IMR-90 (cell line): ENCODE results near the gene PHC3. TPM values are rescaled to one million over a fixed set of nuclear protein-coding genes. Genes with fewer than 3 reads are reported as not detected.

Experiments used
- ATAC-seq: fragments of 200-7000 bp; cut with Tn5 transposase; 2 replicates; pipeline ENCODE4 v1.9.1; 2020; ENCODE audit warnings: low read depth, mild to moderate bottlenecking, moderate library complexity
- BruUV-seq: library from RNA; stranded (reverse); fragments of 400-500 nt; replicated peaks from 2 replicates; lab custom pipeline; 2021; lab: Mats Ljungman, UMichigan
- CTCF ChIA-PET: fragments of 300-600 bp; formaldehyde crosslinking; extraction: SDS; loops from one replicate; lab custom pipeline; 2021; ENCODE audit warnings: antibody characterized with exemption; lab: Yijun Ruan, JAX
- POLR2A ChIA-PET: fragments of 300-600 bp; sonication (Branson Sonifier 250); formaldehyde crosslinking; loops from one replicate; lab custom pipeline; 2022; ENCODE audit warnings: antibody characterized with exemption; ENCODE audit not compliant: unreplicated experiment; lab: Charles Lee
- DNase-seq: peaks from one replicate; pipeline ENCODE4 v3.0.0; 2013
- H2AFZ ChIP-seq: replicated peaks from 2 replicates; pipeline ENCODE3; 2013; ENCODE audit warnings: low read length, mild to moderate bottlenecking; ENCODE audit not compliant: poor library complexity
- H2AK5ac ChIP-seq: 2 replicates; pipeline ENCODE4 v1.6.1; 2013; ENCODE audit warnings: low read depth, low read length, inconsistent platforms
- H2AK9ac ChIP-seq: replicated peaks from 2 replicates; pipeline ENCODE3; 2013; ENCODE audit warnings: mild to moderate bottlenecking, low read depth, low read length, moderate library complexity; ENCODE audit not compliant: poor library complexity
- H2BK120ac ChIP-seq: 2 replicates; pipeline ENCODE4 v1.6.1; 2013; ENCODE audit warnings: low read depth, low read length, inconsistent platforms
- H2BK15ac ChIP-seq: 3 replicates; pipeline ENCODE4 v1.6.1; 2013; ENCODE audit warnings: low read depth, low read length, inconsistent platforms
- H2BK20ac ChIP-seq: 2 replicates; pipeline ENCODE4 v1.6.1; 2013; ENCODE audit warnings: low read depth, mild to moderate bottlenecking, inconsistent platforms, low read length, moderate library complexity
- H2BK5ac ChIP-seq: 2 replicates; pipeline ENCODE4 v1.6.1; 2013; ENCODE audit warnings: mild to moderate bottlenecking, low read depth, low read length, inconsistent platforms; ENCODE audit not compliant: poor library complexity, severe bottlenecking
- H3K14ac ChIP-seq: replicated peaks from 2 replicates; pipeline ENCODE4 v1.6.1; 2013; ENCODE audit warnings: low read depth, low read length, inconsistent platforms
- H3K18ac ChIP-seq: 2 replicates; pipeline ENCODE4 v1.6.1; 2013; ENCODE audit warnings: low read depth, low read length, control low read depth
- H3K23ac ChIP-seq: 2 replicates; pipeline ENCODE4 v1.6.1; 2013; ENCODE audit warnings: low read depth, low read length, inconsistent platforms
- H3K27ac ChIP-seq: 2 replicates; pipeline ENCODE4 v1.5.1; 2013; ENCODE audit warnings: mild to moderate bottlenecking, control low read depth, low read length; ENCODE audit not compliant: insufficient read depth
- H3K27me3 ChIP-seq: 2 replicates; pipeline ENCODE4 v1.6.1; 2013; ENCODE audit warnings: low read length; ENCODE audit not compliant: control insufficient read depth, insufficient read depth
- H3K36me3 ChIP-seq: 2 replicates; pipeline ENCODE4 v1.6.1; 2013; ENCODE audit warnings: low read length, mixed read lengths; ENCODE audit not compliant: control insufficient read depth, insufficient read depth
- H3K4ac ChIP-seq: 2 replicates; pipeline ENCODE4 v1.6.1; 2013; ENCODE audit warnings: low read depth, low read length, inconsistent platforms
- H3K4me1 ChIP-seq: 2 replicates; pipeline ENCODE4 v1.6.1; 2013; ENCODE audit warnings: low read length, mixed read lengths; ENCODE audit not compliant: control insufficient read depth, insufficient read depth
- H3K4me2 ChIP-seq: 2 replicates; pipeline ENCODE4 v1.6.1; 2013; ENCODE audit warnings: low read depth, mild to moderate bottlenecking, control low read depth, low read length, moderate library complexity
- H3K4me3 ChIP-seq: 2 replicates; pipeline ENCODE4 v1.5.1; 2013; ENCODE audit warnings: low read depth, mild to moderate bottlenecking, control low read depth, low read length, moderate library complexity; ENCODE audit not compliant: insufficient read depth
- H3K56ac ChIP-seq: 2 replicates; pipeline ENCODE4 v1.6.1; 2013; ENCODE audit warnings: low read length, inconsistent platforms; ENCODE audit not compliant: insufficient read depth; ENCODE audit errors: extremely low read depth
- H3K79me1 ChIP-seq, 2 experiments: 2 replicates each; pipeline ENCODE4 v1.6.1; 2013; ENCODE audit warnings: low read length in 2 of 2, inconsistent platforms in 1 of 2, low read depth in 1 of 2
- H3K9ac ChIP-seq: 2 replicates; pipeline ENCODE4 v1.6.1; 2013; ENCODE audit warnings: low read depth, low read length, control low read depth
- H3K9me1 ChIP-seq: 2 replicates; pipeline ENCODE4 v1.6.1; 2013; ENCODE audit warnings: low read length, inconsistent platforms; ENCODE audit not compliant: insufficient read depth
- H3K9me3 ChIP-seq: 2 replicates; pipeline ENCODE4 v1.6.1; 2013; ENCODE audit warnings: low read length; ENCODE audit not compliant: control insufficient read depth, insufficient read depth
- H4K20me1 ChIP-seq: 2 replicates; pipeline ENCODE4 v1.6.1; 2013; ENCODE audit warnings: low read length, inconsistent platforms; ENCODE audit not compliant: insufficient read depth
- H4K5ac ChIP-seq: 2 replicates; pipeline ENCODE4 v1.6.1; 2013; ENCODE audit warnings: mild to moderate bottlenecking, low read depth, low read length, control low read depth
- H4K8ac ChIP-seq, 2 experiments: 2 replicates each; pipeline ENCODE4 v1.6.1; 2013; ENCODE audit warnings: low read depth in 2 of 2, low read length in 2 of 2, control low read depth in 1 of 2, inconsistent platforms in 1 of 2
- H4K91ac ChIP-seq: 2 replicates; pipeline ENCODE4 v1.6.1; 2013; ENCODE audit warnings: low read depth, low read length, inconsistent platforms; ENCODE audit not compliant: insufficient read depth
- BHLHE40 ChIP-seq: fragments of 150-350 bp; IDR thresholded peaks from 2 replicates; pipeline ENCODE4 v1.6.1; 2016; ENCODE audit warnings: mild to moderate bottlenecking, low read depth, low read length
- CEBPB ChIP-seq: IDR thresholded peaks from 2 replicates; pipeline ENCODE4 v1.6.1; 2012; ENCODE audit warnings: low read depth, low read length, improper control_type of control experiment
- CHD1 ChIP-seq: IDR thresholded peaks from 2 replicates; pipeline ENCODE4 v1.6.1; 2012; ENCODE audit warnings: low read depth, low read length, improper control_type of control experiment
- FOS ChIP-seq: fragments of 150-350 bp; IDR thresholded peaks from 2 replicates; pipeline ENCODE4 v1.6.1; 2016; ENCODE audit warnings: low read depth, low read length
- MAFK ChIP-seq: IDR thresholded peaks from 2 replicates; pipeline ENCODE4 v1.6.1; 2012; ENCODE audit warnings: low read depth, low read length, improper control_type of control experiment
- MAZ ChIP-seq: IDR thresholded peaks from 2 replicates; pipeline ENCODE4 v1.6.1; 2012; ENCODE audit warnings: low read depth, mild to moderate bottlenecking, low read length, improper control_type of control experiment, moderate library complexity, borderline replicate concordance
- MXI1 ChIP-seq: IDR thresholded peaks from 2 replicates; pipeline ENCODE4 v1.6.1; 2012; ENCODE audit warnings: low read depth, mild to moderate bottlenecking, low read length, moderate library complexity, borderline replicate concordance
- NFE2L2 ChIP-seq: fragments of 150-350 bp; IDR thresholded peaks from 2 replicates; pipeline ENCODE4 v1.6.1; 2016; ENCODE audit warnings: low read depth, mild to moderate bottlenecking, low read length
- POLR2A ChIP-seq: IDR thresholded peaks from 2 replicates; pipeline ENCODE4 v1.6.1; 2012; ENCODE audit warnings: mild to moderate bottlenecking, low read depth, low read length
- RAD21 ChIP-seq: IDR thresholded peaks from 2 replicates; pipeline ENCODE4 v1.6.1; 2012; ENCODE audit warnings: low read length, improper control_type of control experiment
- RCOR1 ChIP-seq: IDR thresholded peaks from 2 replicates; pipeline ENCODE4 v1.6.1; 2012; ENCODE audit warnings: mild to moderate bottlenecking, low read length, improper control_type of control experiment; ENCODE audit not compliant: insufficient replicate concordance
- RFX5 ChIP-seq: IDR thresholded peaks from 2 replicates; pipeline ENCODE4 v1.8.0; 2012; ENCODE audit warnings: low read depth, mild to moderate bottlenecking, low read length, moderate library complexity
- SMC3 ChIP-seq: fragments of 150-350 bp; IDR thresholded peaks from 2 replicates; pipeline ENCODE4 v1.6.1; 2016; ENCODE audit warnings: low read depth, mild to moderate bottlenecking, antibody characterized with exemption, low read length, moderate library complexity
- WGBS, 2 experiments: methylation state at CpG; one replicate each; pipeline versions ENCODE4 v1.1.5 to v1.1.7; 2013; ENCODE audit warnings: missing lambda C conversion rate in 2 of 2; ENCODE audit not compliant: insufficient read length in 1 of 2; ENCODE audit errors: extremely low coverage in 2 of 2; 5-methylcytosine and 5-hydroxymethylcytosine counted together
- dilution Hi-C: fragments of 300-500 bp; cut with HindIII; formaldehyde crosslinking; loops from one replicate; pipeline ENCODE4 v1.14.3; 2018; ENCODE audit warnings: low sequenced_read_pairs; ENCODE audit not compliant: unreplicated experiment
- in situ Hi-C: fragments of 300-500 bp; cut with MboI; formaldehyde crosslinking; loops from 3 replicates; pipeline ENCODE4 v1.14.3; 2019; ENCODE audit warnings: low sequenced_read_pairs, inconsistent platforms, mixed read lengths
- intact Hi-C: fragments of 100-400 bp; cut with micrococcal nuclease; formaldehyde crosslinking; loops from 2 replicates; pipeline ENCODE4 v1.10.0; 2022
- polyA plus RNA-seq, 3 experiments: library from polyadenylated mRNA; depleted of rRNA; stranded (reverse); fragments of >200 nt; gene quantifications; 2 replicates each; pipeline ENCODE4 v1.2.3, GENCODE V29; 2012; ENCODE audit warnings: low replicate concordance in 1 of 3
- total RNA-seq: library from RNA; depleted of rRNA; stranded (reverse); fragments of >200 nt; gene quantifications from 2 replicates; pipeline ENCODE4 v1.2.3, GENCODE V29; 2012
- TF ChIP-seq, protein P1 (sequence below): conservative IDR thresholded peaks from 2 replicates; pipeline ENCODE4 v1.5.1; 2012; ENCODE audit warnings: mild to moderate bottlenecking, low read depth, low read length, improper control_type of control experiment
- TF ChIP-seq, protein P2 (sequence below): fragments of 150-350 bp; IDR thresholded peaks from 2 replicates; pipeline ENCODE4 v1.6.1; 2016; ENCODE audit warnings: low read depth, mild to moderate bottlenecking, low read length, moderate library complexity, borderline replicate concordance
- TF ChIP-seq, protein P3 (sequence below): fragments of 150-350 bp; IDR thresholded peaks from 2 replicates; pipeline ENCODE4 v1.6.1; 2017; ENCODE audit warnings: mild to moderate bottlenecking, antibody characterized with exemption, low read length, low read depth

Gene PHC3
- total and polyA plus RNA-seq, 2 of the 4 experiments (the other 2 are of a cell fraction): 18.3 to 26.3 TPM

DNA sequence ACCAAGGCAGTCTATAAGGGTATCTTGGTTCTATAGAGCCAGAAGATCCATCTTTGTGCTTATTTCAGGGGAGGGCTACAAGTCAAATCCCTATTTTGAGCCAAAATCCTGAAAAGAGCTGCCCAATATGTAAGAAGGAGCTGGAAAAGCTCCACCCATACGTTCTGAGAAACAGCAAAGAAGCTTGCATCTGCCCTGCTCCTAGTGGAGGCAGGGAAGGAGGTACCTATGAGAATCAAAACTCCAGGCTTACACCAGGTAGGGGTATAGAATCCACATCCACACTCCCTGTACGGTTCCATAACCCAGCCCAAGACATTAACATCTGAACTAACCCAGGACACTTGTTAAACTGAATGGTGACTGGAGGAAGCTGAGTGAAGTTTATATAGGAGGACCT, 30.0 kb downstream of the PHC3 start:
- H3K4me1 ChIP-seq: peaks cover 14% of the 10 kb centered on the region
- CTCF ChIA-PET: interaction anchor here (0.5 kb wide), 1 partner anchor 69 kb away, joined by 3 read pairs; no protein-coding TSS in a partner anchor
- no peak overlapping the region for H2BK15ac ChIP-seq
- no peak overlapping the region for H3K18ac ChIP-seq
- TF ChIP-seq CHD1 (no peak), BHLHE40 (no peak), CEBPB (no peak), MXI1 (no peak), RFX5 (no peak), FOS (no peak), RAD21 (no peak), SMC3 (no peak), POLR2A (no peak), NFE2L2 (no peak), RCOR1 (no peak), MAFK (no peak), MAZ (no peak)
- TF ChIP-seq, protein P1, sequence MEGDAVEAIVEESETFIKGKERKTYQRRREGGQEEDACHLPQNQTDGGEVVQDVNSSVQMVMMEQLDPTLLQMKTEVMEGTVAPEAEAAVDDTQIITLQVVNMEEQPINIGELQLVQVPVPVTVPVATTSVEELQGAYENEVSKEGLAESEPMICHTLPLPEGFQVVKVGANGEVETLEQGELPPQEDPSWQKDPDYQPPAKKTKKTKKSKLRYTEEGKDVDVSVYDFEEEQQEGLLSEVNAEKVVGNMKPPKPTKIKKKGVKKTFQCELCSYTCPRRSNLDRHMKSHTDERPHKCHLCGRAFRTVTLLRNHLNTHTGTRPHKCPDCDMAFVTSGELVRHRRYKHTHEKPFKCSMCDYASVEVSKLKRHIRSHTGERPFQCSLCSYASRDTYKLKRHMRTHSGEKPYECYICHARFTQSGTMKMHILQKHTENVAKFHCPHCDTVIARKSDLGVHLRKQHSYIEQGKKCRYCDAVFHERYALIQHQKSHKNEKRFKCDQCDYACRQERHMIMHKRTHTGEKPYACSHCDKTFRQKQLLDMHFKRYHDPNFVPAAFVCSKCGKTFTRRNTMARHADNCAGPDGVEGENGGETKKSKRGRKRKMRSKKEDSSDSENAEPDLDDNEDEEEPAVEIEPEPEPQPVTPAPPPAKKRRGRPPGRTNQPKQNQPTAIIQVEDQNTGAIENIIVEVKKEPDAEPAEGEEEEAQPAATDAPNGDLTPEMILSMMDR: no peak
- TF ChIP-seq, protein P2, sequence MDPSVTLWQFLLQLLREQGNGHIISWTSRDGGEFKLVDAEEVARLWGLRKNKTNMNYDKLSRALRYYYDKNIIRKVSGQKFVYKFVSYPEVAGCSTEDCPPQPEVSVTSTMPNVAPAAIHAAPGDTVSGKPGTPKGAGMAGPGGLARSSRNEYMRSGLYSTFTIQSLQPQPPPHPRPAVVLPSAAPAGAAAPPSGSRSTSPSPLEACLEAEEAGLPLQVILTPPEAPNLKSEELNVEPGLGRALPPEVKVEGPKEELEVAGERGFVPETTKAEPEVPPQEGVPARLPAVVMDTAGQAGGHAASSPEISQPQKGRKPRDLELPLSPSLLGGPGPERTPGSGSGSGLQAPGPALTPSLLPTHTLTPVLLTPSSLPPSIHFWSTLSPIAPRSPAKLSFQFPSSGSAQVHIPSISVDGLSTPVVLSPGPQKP: no peak
- TF ChIP-seq, protein P3, sequence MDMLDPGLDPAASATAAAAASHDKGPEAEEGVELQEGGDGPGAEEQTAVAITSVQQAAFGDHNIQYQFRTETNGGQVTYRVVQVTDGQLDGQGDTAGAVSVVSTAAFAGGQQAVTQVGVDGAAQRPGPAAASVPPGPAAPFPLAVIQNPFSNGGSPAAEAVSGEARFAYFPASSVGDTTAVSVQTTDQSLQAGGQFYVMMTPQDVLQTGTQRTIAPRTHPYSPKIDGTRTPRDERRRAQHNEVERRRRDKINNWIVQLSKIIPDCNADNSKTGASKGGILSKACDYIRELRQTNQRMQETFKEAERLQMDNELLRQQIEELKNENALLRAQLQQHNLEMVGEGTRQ: no peak
- H3K27me3 ChIP-seq: no peaks in the 10 kb centered on the region
- 100% methylated on average over 1 of the region's 2 CpGs; no CpG with 5 or more reads in 1 of the 2 experiments for WGBS, 2 experiments
- H3K36me3 ChIP-seq: peaks cover 19% of the 10 kb centered on the region
- H3K4me2 ChIP-seq: no peak overlapping the region
- H2AK5ac ChIP-seq: peak overlapping the region; percentile 68; the same call in 1 of the 2 replicates
- DNase-seq (no peak), ATAC-seq (no peak)
- no peak overlapping the region for H2AFZ ChIP-seq
- no peak overlapping the region for H4K8ac ChIP-seq
- no peak overlapping the region for H3K4ac ChIP-seq
- H4K91ac ChIP-seq: no peak overlapping the region
- H4K20me1 ChIP-seq: peaks cover 34% of the 10 kb centered on the region
- no peak overlapping the region for H2BK20ac ChIP-seq
- H3K9me3 ChIP-seq: no peaks in the 10 kb centered on the region
- H2BK5ac ChIP-seq: no peak overlapping the region
- no peak overlapping the region; the same call in 1 of the 2 replicates for H3K14ac ChIP-seq
- H3K56ac ChIP-seq: no peak overlapping the region
- peak overlapping the region; percentile 44 for H2AK9ac ChIP-seq
- dilution Hi-C loops (no loop called here), intact Hi-C loops (no loop called here), in situ Hi-C loops (no loop called here)
- H3K9me1 ChIP-seq: peaks cover 12% of the 10 kb centered on the region
- no TSS peak for BruUV-seq
- no peak overlapping the region for H3K9ac ChIP-seq
- no peak overlapping the region for H4K5ac ChIP-seq
- peaks cover 28 to 59% of the 10 kb centered on the region in 2 experiments for H3K79me1 ChIP-seq
- POLR2A ChIA-PET: no interaction called here
- H2BK120ac ChIP-seq: no peak overlapping the region
- H3K27ac ChIP-seq: no peak overlapping the region
- peak overlapping the region; percentile 16; the same call in 1 of the 2 replicates for H3K23ac ChIP-seq
- no peak overlapping the region for H3K4me3 ChIP-seq
